LoVo (cell line): ENCODE data around the gene AOPEP.

Experiments
- DNase-seq: peaks from one replicate; pipeline ENCODE4 v3.0.0-alpha.2; 2016; ENCODE audit warnings: low spot score

AOPEP gene

GRCh38 chr9:95062596-95063065 lies 336.1 kb downstream of the AOPEP start:
- DNase-seq = no peak

- DNase-seq = no peak
Measured at GRCh38 chr9:95063300-95063699, 336.8 kb downstream of the AOPEP start.

GRCh38 chr9:95065224-95065623 lies 338.7 kb downstream of the AOPEP start:
- DNase-seq = no peak

GRCh38 chr9:95067057-95067456 lies 340.6 kb downstream of the AOPEP start:
- no peak for DNase-seq

- DNase-seq = no peak
Measured at GRCh38 chr9:95067897-95068296, 341.4 kb downstream of the AOPEP start.

GRCh38 chr9:95070549-95071021 lies 344.1 kb downstream of the AOPEP start:
- DNase-seq = no peak

GRCh38 chr9:95071450-95071849 lies 345.0 kb downstream of the AOPEP start:
- no peak for DNase-seq

- DNase-seq = no peak
Measured at GRCh38 chr9:95071925-95072324, 345.4 kb downstream of the AOPEP start.

GRCh38 chr9:95073042-95073607 lies 346.6 kb downstream of the AOPEP start:
- DNase-seq = no peak

- DNase-seq = no peak
Measured at GRCh38 chr9:95073918-95074317, 347.4 kb downstream of the AOPEP start.

- no peak for DNase-seq
Measured at GRCh38 chr9:95074632-95075031, 348.1 kb downstream of the AOPEP start.

- no peak for DNase-seq
Measured at GRCh38 chr9:95075700-95076099, 349.2 kb downstream of the AOPEP start.

GRCh38 chr9:95076696-95077052 lies 350.2 kb downstream of the AOPEP start:
- no peak for DNase-seq

- DNase-seq = no peak
Measured at GRCh38 chr9:95077053-95077765, 350.7 kb downstream of the AOPEP start.

- DNase-seq = no peak
Measured at GRCh38 chr9:95077766-95078370, 351.4 kb downstream of the AOPEP start.

- no peak for DNase-seq
Measured at GRCh38 chr9:95078511-95078910, 352.0 kb downstream of the AOPEP start.

- DNase-seq = no peak
Measured at GRCh38 chr9:95078939-95079338, 352.4 kb downstream of the AOPEP start.

GRCh38 chr9:95079461-95079860 lies 353.0 kb downstream of the AOPEP start:
- no peak for DNase-seq

GRCh38 chr9:95080961-95081647 lies 354.6 kb downstream of the AOPEP start:
- DNase-seq = no peak

GRCh38 chr9:95081998-95082397 lies 355.5 kb downstream of the AOPEP start:
- DNase-seq = no peak

GRCh38 chr9:95082401-95083084 lies 356.0 kb downstream of the AOPEP start:
- no peak for DNase-seq

- DNase-seq = no peak
Measured at GRCh38 chr9:95083086-95083768, 356.7 kb downstream of the AOPEP start.
